GM23338 (cell line): ENCODE data around the gene COX7B2. TPM values are rescaled to one million over a fixed set of nuclear protein-coding genes. Genes with fewer than 3 reads are reported as not detected.

Experiments
- ATAC-seq: fragments of 200-7000 bp; cut with Tn5 transposase; 3 replicates; pipeline ENCODE4 v1.9.1; 2020
- DNase-seq: peaks from one replicate; pipeline ENCODE4 v3.0.0-alpha.2; 2015; ENCODE audit warnings: low spot score
- H2AFZ ChIP-seq: fragments of 200-600 bp; sonication (generic); 2 replicates; pipeline ENCODE4 v1.8.0; 2016; ENCODE audit warnings: antibody characterized with exemption, mild to moderate bottlenecking, moderate library complexity
- H3F3A ChIP-seq: fragments of 200-600 bp; sonication (generic); replicated peaks from 2 replicates; pipeline ENCODE4 v1.8.0; 2017; ENCODE audit warnings: antibody characterized with exemption, mixed run types, low read depth
- H3K27ac ChIP-seq: fragments of 200-600 bp; sonication (generic); 2 replicates; pipeline ENCODE4 v1.6.1; 2016; ENCODE audit warnings: low read depth
- H3K27me3 ChIP-seq: fragments of 200-600 bp; sonication (generic); 2 replicates; pipeline ENCODE4 v1.8.0; 2016; ENCODE audit warnings: mild to moderate bottlenecking, mixed run types, moderate library complexity; ENCODE audit not compliant: insufficient read depth
- H3K36me3 ChIP-seq: fragments of 200-600 bp; sonication (generic); 2 replicates; pipeline ENCODE4 v1.8.0; 2016; ENCODE audit warnings: mild to moderate bottlenecking; ENCODE audit not compliant: insufficient read depth
- H3K4me1 ChIP-seq: fragments of 200-600 bp; sonication (generic); 2 replicates; pipeline ENCODE4 v1.8.0; 2016; ENCODE audit warnings: mild to moderate bottlenecking, moderate library complexity; ENCODE audit not compliant: insufficient read depth
- H3K4me2 ChIP-seq: fragments of 200-600 bp; sonication (generic); 2 replicates; pipeline ENCODE4 v1.7.1; 2017; ENCODE audit warnings: mixed run types
- H3K4me3 ChIP-seq: fragments of 200-600 bp; sonication (generic); 2 replicates; pipeline ENCODE4 v1.6.1; 2016; ENCODE audit warnings: mixed run types
- H3K79me2 ChIP-seq: fragments of 200-600 bp; sonication (generic); replicated peaks from 2 replicates; pipeline ENCODE4 v1.8.0; 2017; ENCODE audit warnings: mild to moderate bottlenecking; ENCODE audit not compliant: insufficient read depth
- H3K9me2 ChIP-seq: fragments of 200-600 bp; sonication (generic); 2 replicates; pipeline ENCODE4 v1.8.0; 2017; ENCODE audit not compliant: insufficient read depth
- H4K20me1 ChIP-seq: fragments of 200-600 bp; sonication (generic); replicated peaks from 2 replicates; pipeline ENCODE4 v1.8.0; 2017; ENCODE audit warnings: mild to moderate bottlenecking; ENCODE audit not compliant: insufficient read depth
- H3K27ac Mint-ChIP-seq: 2 replicates; pipeline ENCODE4 v1.8.0; 2020; ENCODE audit warnings: inconsistent platforms, mild to moderate bottlenecking, moderate library complexity, mixed read lengths
- H3K27me3 Mint-ChIP-seq: 3 replicates; pipeline ENCODE4 v1.8.0; 2022; ENCODE audit warnings: low read depth, mild to moderate bottlenecking, moderate library complexity, mixed read lengths, inconsistent platforms; ENCODE audit not compliant: insufficient read depth, poor library complexity
- H3K36me3 Mint-ChIP-seq: 3 replicates; pipeline ENCODE4 v1.8.0; 2021; ENCODE audit warnings: low read depth, mild to moderate bottlenecking, inconsistent platforms, moderate library complexity, mixed read lengths
- H3K4me1 Mint-ChIP-seq: 3 replicates; pipeline ENCODE4 v1.8.0; 2020; ENCODE audit warnings: mild to moderate bottlenecking, inconsistent platforms, mixed read lengths
- H3K4me3 Mint-ChIP-seq: 3 replicates; pipeline ENCODE4 v1.8.0; 2021; ENCODE audit warnings: moderate library complexity, mild to moderate bottlenecking, inconsistent platforms, mixed read lengths
- H3K9me3 Mint-ChIP-seq: 3 replicates; pipeline ENCODE4 v1.8.0; 2020; ENCODE audit warnings: moderate library complexity, mild to moderate bottlenecking, inconsistent platforms, mixed read lengths
- CREB1 ChIP-seq: fragments of 250-450 bp; sonication (Bioruptor Pico); IDR thresholded peaks from 2 replicates; pipeline ENCODE4 v1.5.0; 2020; ENCODE audit warnings: low read depth, mild to moderate bottlenecking, moderate library complexity
- EZH2 ChIP-seq: fragments of 200-600 bp; sonication (generic); IDR thresholded peaks from one replicate; pipeline ENCODE4 v1.8.0; 2017; ENCODE audit warnings: antibody characterized with exemption, mild to moderate bottlenecking, low read depth; ENCODE audit not compliant: unreplicated experiment
- EZH2phosphoT487 ChIP-seq: fragments of 200-600 bp; sonication (generic); IDR thresholded peaks from one replicate; pipeline ENCODE4 v1.8.1; 2018; ENCODE audit warnings: antibody characterized with exemption; ENCODE audit not compliant: unreplicated experiment
- JUNB ChIP-seq: IDR thresholded peaks from one replicate; pipeline ENCODE4 v1.6.1; 2016; ENCODE audit warnings: antibody characterized with exemption; ENCODE audit not compliant: unreplicated experiment
- NANOG ChIP-seq: IDR thresholded peaks from 2 replicates; pipeline ENCODE4 v1.6.1; 2016; ENCODE audit warnings: antibody characterized with exemption, borderline replicate concordance
- POLR2AphosphoS5 ChIP-seq: IDR thresholded peaks from 2 replicates; pipeline ENCODE4 v1.6.1; 2016; ENCODE audit warnings: antibody characterized with exemption, low read depth
- STAT1 ChIP-seq: IDR thresholded peaks from one replicate; pipeline ENCODE4 v1.6.1; 2016; ENCODE audit warnings: antibody characterized with exemption; ENCODE audit not compliant: unreplicated experiment
- ZNF114 ChIP-seq: fragments of 250-450 bp; sonication (Bioruptor Pico); IDR thresholded peaks from 2 replicates; pipeline ENCODE4 v1.5.0; 2020; ENCODE audit warnings: mild to moderate bottlenecking, moderate library complexity
- ZNF331 ChIP-seq: fragments of 250-450 bp; sonication (Bioruptor Pico); IDR thresholded peaks from 2 replicates; pipeline ENCODE4 v1.5.0; 2020; ENCODE audit warnings: low read depth, mild to moderate bottlenecking, moderate library complexity
- polyA plus RNA-seq: library from polyadenylated mRNA; unstranded; fragments of >200 nt; fragmentation: Nextera tagmentation; extraction: Ambion mirVana; gene quantifications from 2 replicates; pipeline ENCODE4 v1.2.1, GENCODE V29; 2016
- total RNA-seq: library from RNA; depleted of rRNA; stranded (reverse); fragments of >200 nt; shearing (Covaris generic); gene quantifications from 2 replicates; pipeline ENCODE4 v1.2.3, GENCODE V29; 2014
- TF ChIP-seq, protein P1 (sequence below): IDR thresholded peaks from 2 replicates; pipeline ENCODE4 v1.6.1; 2016; ENCODE audit warnings: antibody characterized with exemption
- TF ChIP-seq, protein P2 (sequence below): IDR thresholded peaks from one replicate; pipeline ENCODE4 v1.6.1; 2018; ENCODE audit warnings: antibody characterized with exemption; ENCODE audit not compliant: unreplicated experiment
- TF ChIP-seq, protein P3 (sequence below): fragments of 250-450 bp; sonication (Bioruptor Pico); IDR thresholded peaks from 2 replicates; pipeline ENCODE4 v1.5.0; 2020; ENCODE audit warnings: mild to moderate bottlenecking, moderate library complexity
- TF ChIP-seq, protein P4 (sequence below), 2 experiments: fragments of 200-600 bp in 1 of 2; sonication (generic) in 1 of 2; conservative IDR thresholded peaks; 2 replicates each; pipeline versions ENCODE4 v1.5.1 to v1.6.1; 2016 to 2017; ENCODE audit warnings: antibody characterized with exemption in 2 of 2, low read depth in 2 of 2, mild to moderate bottlenecking in 2 of 2, moderate library complexity in 1 of 2

Gene COX7B2
- total and polyA plus RNA-seq, 2 experiments from 2014 or later = not detected

DNA sequence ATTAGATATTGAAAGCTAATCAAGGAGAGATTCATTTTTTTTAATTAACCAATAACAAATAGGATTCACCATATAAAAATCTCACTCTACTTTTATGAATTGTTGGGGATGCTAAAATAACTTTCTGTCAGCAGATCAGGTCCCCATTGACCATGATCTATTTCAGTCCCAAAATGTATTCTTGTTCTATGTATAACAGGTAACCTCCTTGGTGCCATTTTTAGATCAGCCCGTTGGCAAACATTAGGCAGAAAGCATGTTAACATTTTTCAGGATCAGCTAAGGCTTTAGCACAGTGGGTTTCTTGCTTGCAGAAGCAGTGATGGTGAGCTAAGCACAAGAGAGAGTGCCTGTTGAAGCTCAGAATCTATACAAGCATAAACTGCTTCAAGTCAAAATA is 40.8 kb upstream of the COX7B2 start:
- Mint-ChIP-seq H3K36me3 (no peaks in the 10 kb centered on the region), H3K27me3 (peaks cover 3% of the 10 kb centered on the region), H3K4me3 (no peak overlapping the region), H3K9me3 (no peaks in the 10 kb centered on the region), H3K27ac (no peak overlapping the region), H3K4me1 (no peaks in the 10 kb centered on the region)
- no peaks in the 10 kb centered on the region for H4K20me1 ChIP-seq
- no peaks in the 10 kb centered on the region for H3K27me3 ChIP-seq
- no peak overlapping the region for H3K4me2 ChIP-seq
- no peaks in the 10 kb centered on the region for H3K9me2 ChIP-seq
- no peaks in the 10 kb centered on the region for H3K79me2 ChIP-seq
- H3F3A ChIP-seq = no peaks in the 10 kb centered on the region
- H3K4me3 ChIP-seq = no peak overlapping the region
- H2AFZ ChIP-seq = no peak overlapping the region
- ATAC-seq (no peak), DNase-seq (no peak)
- H3K36me3 ChIP-seq = no peaks in the 10 kb centered on the region
- H3K4me1 ChIP-seq = no peaks in the 10 kb centered on the region
- TF ChIP-seq POLR2AphosphoS5 (no peak), ZNF331 (CRISPR knock-in tag) (no peak), STAT1 (no peak), NANOG (no peak), EZH2phosphoT487 (no peak), EZH2 (no peak), CREB1 (no peak), JUNB (no peak), ZNF114 (no peak)
- TF ChIP-seq, protein P1, sequence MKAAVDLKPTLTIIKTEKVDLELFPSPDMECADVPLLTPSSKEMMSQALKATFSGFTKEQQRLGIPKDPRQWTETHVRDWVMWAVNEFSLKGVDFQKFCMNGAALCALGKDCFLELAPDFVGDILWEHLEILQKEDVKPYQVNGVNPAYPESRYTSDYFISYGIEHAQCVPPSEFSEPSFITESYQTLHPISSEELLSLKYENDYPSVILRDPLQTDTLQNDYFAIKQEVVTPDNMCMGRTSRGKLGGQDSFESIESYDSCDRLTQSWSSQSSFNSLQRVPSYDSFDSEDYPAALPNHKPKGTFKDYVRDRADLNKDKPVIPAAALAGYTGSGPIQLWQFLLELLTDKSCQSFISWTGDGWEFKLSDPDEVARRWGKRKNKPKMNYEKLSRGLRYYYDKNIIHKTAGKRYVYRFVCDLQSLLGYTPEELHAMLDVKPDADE = no peak
- TF ChIP-seq, protein P2, sequence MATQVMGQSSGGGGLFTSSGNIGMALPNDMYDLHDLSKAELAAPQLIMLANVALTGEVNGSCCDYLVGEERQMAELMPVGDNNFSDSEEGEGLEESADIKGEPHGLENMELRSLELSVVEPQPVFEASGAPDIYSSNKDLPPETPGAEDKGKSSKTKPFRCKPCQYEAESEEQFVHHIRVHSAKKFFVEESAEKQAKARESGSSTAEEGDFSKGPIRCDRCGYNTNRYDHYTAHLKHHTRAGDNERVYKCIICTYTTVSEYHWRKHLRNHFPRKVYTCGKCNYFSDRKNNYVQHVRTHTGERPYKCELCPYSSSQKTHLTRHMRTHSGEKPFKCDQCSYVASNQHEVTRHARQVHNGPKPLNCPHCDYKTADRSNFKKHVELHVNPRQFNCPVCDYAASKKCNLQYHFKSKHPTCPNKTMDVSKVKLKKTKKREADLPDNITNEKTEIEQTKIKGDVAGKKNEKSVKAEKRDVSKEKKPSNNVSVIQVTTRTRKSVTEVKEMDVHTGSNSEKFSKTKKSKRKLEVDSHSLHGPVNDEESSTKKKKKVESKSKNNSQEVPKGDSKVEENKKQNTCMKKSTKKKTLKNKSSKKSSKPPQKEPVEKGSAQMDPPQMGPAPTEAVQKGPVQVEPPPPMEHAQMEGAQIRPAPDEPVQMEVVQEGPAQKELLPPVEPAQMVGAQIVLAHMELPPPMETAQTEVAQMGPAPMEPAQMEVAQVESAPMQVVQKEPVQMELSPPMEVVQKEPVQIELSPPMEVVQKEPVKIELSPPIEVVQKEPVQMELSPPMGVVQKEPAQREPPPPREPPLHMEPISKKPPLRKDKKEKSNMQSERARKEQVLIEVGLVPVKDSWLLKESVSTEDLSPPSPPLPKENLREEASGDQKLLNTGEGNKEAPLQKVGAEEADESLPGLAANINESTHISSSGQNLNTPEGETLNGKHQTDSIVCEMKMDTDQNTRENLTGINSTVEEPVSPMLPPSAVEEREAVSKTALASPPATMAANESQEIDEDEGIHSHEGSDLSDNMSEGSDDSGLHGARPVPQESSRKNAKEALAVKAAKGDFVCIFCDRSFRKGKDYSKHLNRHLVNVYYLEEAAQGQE = no peak
- TF ChIP-seq, protein P3, sequence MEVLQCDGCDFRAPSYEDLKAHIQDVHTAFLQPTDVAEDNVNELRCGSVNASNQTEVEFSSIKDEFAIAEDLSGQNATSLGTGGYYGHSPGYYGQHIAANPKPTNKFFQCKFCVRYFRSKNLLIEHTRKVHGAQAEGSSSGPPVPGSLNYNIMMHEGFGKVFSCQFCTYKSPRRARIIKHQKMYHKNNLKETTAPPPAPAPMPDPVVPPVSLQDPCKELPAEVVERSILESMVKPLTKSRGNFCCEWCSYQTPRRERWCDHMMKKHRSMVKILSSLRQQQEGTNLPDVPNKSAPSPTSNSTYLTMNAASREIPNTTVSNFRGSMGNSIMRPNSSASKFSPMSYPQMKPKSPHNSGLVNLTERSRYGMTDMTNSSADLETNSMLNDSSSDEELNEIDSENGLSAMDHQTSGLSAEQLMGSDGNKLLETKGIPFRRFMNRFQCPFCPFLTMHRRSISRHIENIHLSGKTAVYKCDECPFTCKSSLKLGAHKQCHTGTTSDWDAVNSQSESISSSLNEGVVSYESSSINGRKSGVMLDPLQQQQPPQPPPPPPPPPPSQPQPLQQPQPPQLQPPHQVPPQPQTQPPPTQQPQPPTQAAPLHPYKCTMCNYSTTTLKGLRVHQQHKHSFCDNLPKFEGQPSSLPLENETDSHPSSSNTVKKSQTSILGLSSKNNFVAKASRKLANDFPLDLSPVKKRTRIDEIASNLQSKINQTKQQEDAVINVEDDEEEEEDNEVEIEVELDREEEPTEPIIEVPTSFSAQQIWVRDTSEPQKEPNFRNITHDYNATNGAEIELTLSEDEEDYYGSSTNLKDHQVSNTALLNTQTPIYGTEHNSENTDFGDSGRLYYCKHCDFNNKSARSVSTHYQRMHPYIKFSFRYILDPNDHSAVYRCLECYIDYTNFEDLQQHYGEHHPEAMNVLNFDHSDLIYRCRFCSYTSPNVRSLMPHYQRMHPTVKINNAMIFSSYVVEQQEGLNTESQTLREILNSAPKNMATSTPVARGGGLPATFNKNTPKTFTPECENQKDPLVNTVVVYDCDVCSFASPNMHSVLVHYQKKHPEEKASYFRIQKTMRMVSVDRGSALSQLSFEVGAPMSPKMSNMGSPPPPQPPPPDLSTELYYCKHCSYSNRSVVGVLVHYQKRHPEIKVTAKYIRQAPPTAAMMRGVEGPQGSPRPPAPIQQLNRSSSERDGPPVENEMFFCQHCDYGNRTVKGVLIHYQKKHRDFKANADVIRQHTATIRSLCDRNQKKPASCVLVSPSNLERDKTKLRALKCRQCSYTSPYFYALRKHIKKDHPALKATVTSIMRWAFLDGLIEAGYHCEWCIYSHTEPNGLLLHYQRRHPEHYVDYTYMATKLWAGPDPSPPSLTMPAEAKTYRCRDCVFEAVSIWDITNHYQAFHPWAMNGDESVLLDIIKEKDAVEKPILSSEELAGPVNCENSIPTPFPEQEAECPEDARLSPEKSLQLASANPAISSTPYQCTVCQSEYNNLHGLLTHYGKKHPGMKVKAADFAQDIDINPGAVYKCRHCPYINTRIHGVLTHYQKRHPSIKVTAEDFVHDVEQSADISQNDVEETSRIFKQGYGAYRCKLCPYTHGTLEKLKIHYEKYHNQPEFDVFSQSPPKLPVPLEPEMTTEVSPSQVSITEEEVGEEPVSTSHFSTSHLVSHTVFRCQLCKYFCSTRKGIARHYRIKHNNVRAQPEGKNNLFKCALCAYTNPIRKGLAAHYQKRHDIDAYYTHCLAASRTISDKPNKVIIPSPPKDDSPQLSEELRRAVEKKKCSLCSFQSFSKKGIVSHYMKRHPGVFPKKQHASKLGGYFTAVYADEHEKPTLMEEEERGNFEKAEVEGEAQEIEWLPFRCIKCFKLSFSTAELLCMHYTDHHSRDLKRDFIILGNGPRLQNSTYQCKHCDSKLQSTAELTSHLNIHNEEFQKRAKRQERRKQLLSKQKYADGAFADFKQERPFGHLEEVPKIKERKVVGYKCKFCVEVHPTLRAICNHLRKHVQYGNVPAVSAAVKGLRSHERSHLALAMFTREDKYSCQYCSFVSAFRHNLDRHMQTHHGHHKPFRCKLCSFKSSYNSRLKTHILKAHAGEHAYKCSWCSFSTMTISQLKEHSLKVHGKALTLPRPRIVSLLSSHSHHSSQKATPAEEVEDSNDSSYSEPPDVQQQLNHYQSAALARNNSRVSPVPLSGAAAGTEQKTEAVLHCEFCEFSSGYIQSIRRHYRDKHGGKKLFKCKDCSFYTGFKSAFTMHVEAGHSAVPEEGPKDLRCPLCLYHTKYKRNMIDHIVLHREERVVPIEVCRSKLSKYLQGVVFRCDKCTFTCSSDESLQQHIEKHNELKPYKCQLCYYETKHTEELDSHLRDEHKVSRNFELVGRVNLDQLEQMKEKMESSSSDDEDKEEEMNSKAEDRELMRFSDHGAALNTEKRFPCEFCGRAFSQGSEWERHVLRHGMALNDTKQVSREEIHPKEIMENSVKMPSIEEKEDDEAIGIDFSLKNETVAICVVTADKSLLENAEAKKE (CRISPR knock-in tag) = no peak
- TF ChIP-seq, protein P4, sequence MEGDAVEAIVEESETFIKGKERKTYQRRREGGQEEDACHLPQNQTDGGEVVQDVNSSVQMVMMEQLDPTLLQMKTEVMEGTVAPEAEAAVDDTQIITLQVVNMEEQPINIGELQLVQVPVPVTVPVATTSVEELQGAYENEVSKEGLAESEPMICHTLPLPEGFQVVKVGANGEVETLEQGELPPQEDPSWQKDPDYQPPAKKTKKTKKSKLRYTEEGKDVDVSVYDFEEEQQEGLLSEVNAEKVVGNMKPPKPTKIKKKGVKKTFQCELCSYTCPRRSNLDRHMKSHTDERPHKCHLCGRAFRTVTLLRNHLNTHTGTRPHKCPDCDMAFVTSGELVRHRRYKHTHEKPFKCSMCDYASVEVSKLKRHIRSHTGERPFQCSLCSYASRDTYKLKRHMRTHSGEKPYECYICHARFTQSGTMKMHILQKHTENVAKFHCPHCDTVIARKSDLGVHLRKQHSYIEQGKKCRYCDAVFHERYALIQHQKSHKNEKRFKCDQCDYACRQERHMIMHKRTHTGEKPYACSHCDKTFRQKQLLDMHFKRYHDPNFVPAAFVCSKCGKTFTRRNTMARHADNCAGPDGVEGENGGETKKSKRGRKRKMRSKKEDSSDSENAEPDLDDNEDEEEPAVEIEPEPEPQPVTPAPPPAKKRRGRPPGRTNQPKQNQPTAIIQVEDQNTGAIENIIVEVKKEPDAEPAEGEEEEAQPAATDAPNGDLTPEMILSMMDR (conservative IDR thresholded peaks at IDR 0.05; ENCODE audit: low read depth in 2 of 2) = no peak
- H3K27ac ChIP-seq = no peak overlapping the region
